Trophoblast cell (in vitro differentiated cells and primary cell): ENCODE data around the gene APOC4. TPM values are rescaled to one million over a fixed set of nuclear protein-coding genes. Genes with fewer than 3 reads are reported as not detected.
A peak's percentile ranks its signal among the peaks of the same experiment; 100 is the strongest.

Source experiments
- DNase-seq, 2 donors: peaks; one replicate each; pipeline ENCODE4 v3.0.0-alpha.2; 2016
- H2AFZ ChIP-seq: 2 replicates; pipeline ENCODE4 v1.6.1; 2013; ENCODE audit warnings: low read length, moderate library complexity, mild to moderate bottlenecking; ENCODE audit not compliant: insufficient read depth, poor library complexity
- H2AK5ac ChIP-seq: 2 replicates; pipeline ENCODE4 v1.6.1; 2013; ENCODE audit warnings: mild to moderate bottlenecking, low read length
- H2BK120ac ChIP-seq: 2 replicates; pipeline ENCODE4 v1.6.1; 2013; ENCODE audit warnings: low read length, mild to moderate bottlenecking, moderate library complexity; ENCODE audit not compliant: insufficient read depth, poor library complexity
- H2BK12ac ChIP-seq: 2 replicates; pipeline ENCODE4 v1.6.1; 2013; ENCODE audit warnings: mild to moderate bottlenecking, low read length, moderate library complexity
- H2BK5ac ChIP-seq: 2 replicates; pipeline ENCODE4 v1.6.1; 2013; ENCODE audit warnings: low read length, low read depth, moderate library complexity, mild to moderate bottlenecking; ENCODE audit not compliant: poor library complexity
- H3K14ac ChIP-seq: 2 replicates; pipeline ENCODE4 v1.6.1; 2013; ENCODE audit warnings: mild to moderate bottlenecking, low read length
- H3K18ac ChIP-seq: 2 replicates; pipeline ENCODE4 v1.6.1; 2013; ENCODE audit warnings: mild to moderate bottlenecking, low read length
- H3K23ac ChIP-seq: 2 replicates; pipeline ENCODE4 v1.6.1; 2013; ENCODE audit warnings: low read length
- H3K27ac ChIP-seq: 2 replicates; pipeline ENCODE4 v1.5.1; 2013; ENCODE audit warnings: low read depth, mild to moderate bottlenecking, inconsistent platforms, low read length, moderate library complexity
- H3K27me3 ChIP-seq: 2 replicates; pipeline ENCODE4 v1.6.1; 2013; ENCODE audit warnings: inconsistent platforms, mild to moderate bottlenecking, low read length, moderate library complexity; ENCODE audit not compliant: insufficient read depth
- H3K36me3 ChIP-seq, 2 experiments: 1 replicate in 1 of 2; 2 replicates in 1 of 2; pipeline ENCODE4 v1.6.1; 2013; ENCODE audit warnings: low read length in 2 of 2, mild to moderate bottlenecking in 2 of 2, moderate library complexity in 1 of 2; ENCODE audit not compliant: insufficient read depth in 2 of 2, control insufficient read depth in 1 of 2
- H3K4ac ChIP-seq: 2 replicates; pipeline ENCODE4 v1.6.1; 2013; ENCODE audit warnings: low read depth, mild to moderate bottlenecking, low read length, moderate library complexity
- H3K4me1 ChIP-seq, 2 experiments: 1 replicate in 1 of 2; 2 replicates in 1 of 2; pipeline ENCODE4 v1.6.1; 2013; ENCODE audit warnings: low read length in 2 of 2, mild to moderate bottlenecking in 2 of 2, moderate library complexity in 1 of 2; ENCODE audit not compliant: insufficient read depth in 2 of 2, control insufficient read depth in 1 of 2
- H3K4me2 ChIP-seq: 2 replicates; pipeline ENCODE4 v1.6.1; 2013; ENCODE audit warnings: inconsistent platforms, mild to moderate bottlenecking, low read length, moderate library complexity
- H3K4me3 ChIP-seq: 2 replicates; pipeline ENCODE4 v1.5.1; 2013; ENCODE audit warnings: mild to moderate bottlenecking, low read depth, low read length, inconsistent platforms
- H3K79me1 ChIP-seq: one replicate; pipeline ENCODE4 v1.6.1; 2013; ENCODE audit warnings: low read length
- H3K79me2 ChIP-seq: 2 replicates; pipeline ENCODE4 v1.6.1; 2013; ENCODE audit warnings: low read length, mild to moderate bottlenecking; ENCODE audit not compliant: control insufficient read depth, insufficient read depth, poor library complexity
- H3K9ac ChIP-seq: 2 replicates; pipeline ENCODE4 v1.6.1; 2013; ENCODE audit warnings: mild to moderate bottlenecking, low read length
- H3K9me3 ChIP-seq: 2 replicates; pipeline ENCODE4 v1.6.1; 2013; ENCODE audit warnings: low read depth, mild to moderate bottlenecking, control low read depth, inconsistent platforms, low read length; ENCODE audit not compliant: insufficient read depth
- H4K12ac ChIP-seq: 2 replicates; pipeline ENCODE4 v1.6.1; 2013; ENCODE audit warnings: low read depth, mild to moderate bottlenecking, low read length, moderate library complexity
- H4K8ac ChIP-seq: 2 replicates; pipeline ENCODE4 v1.6.1; 2013; ENCODE audit warnings: low read depth, mild to moderate bottlenecking, low read length, moderate library complexity
- H4K91ac ChIP-seq: one replicate; pipeline ENCODE4 v1.6.1; 2013; ENCODE audit warnings: low read depth, mild to moderate bottlenecking, low read length, moderate library complexity
- WGBS: extraction: QIAGEN DNeasy Blood & Tissue Kit; methylation state at CpG from one replicate; pipeline ENCODE4 v1.1.7; 2013; ENCODE audit warnings: missing lambda C conversion rate; ENCODE audit not compliant: insufficient read length, insufficient coverage; ENCODE audit errors: extremely low coverage; 5-methylcytosine and 5-hydroxymethylcytosine counted together
- polyA plus RNA-seq: library from polyadenylated mRNA; stranded (reverse); fragments of 200-250 nt; gene quantifications from 2 replicates; pipeline ENCODE4 v1.2.3, GENCODE V29; 2013

The APOC4 gene
- polyA plus RNA-seq, result not detected in 2 replicates

GRCh38 chr19:44942067-44942571 is at the start of gene APOC4:
TSS of gene APOC4 (plus strand) at chr19:44942237. CDS start at chr19:44942278, 41 bp downstream.
- no peak within 1 kb of the TSS for H3K18ac ChIP-seq
- no peaks in the 10 kb centered on the region for H3K9me3 ChIP-seq
- H4K91ac ChIP-seq, result no peak within 1 kb of the TSS
- no peak within 1 kb of the TSS for H3K4me3 ChIP-seq
- H2AFZ ChIP-seq, result no peak within 1 kb of the TSS
- H2AK5ac ChIP-seq, result no peak within 1 kb of the TSS
- no peak within 1 kb of the TSS for H2BK120ac ChIP-seq
- no peak within 1 kb of the TSS for H4K12ac ChIP-seq
- no peaks in the 10 kb centered on the region for H3K36me3 ChIP-seq
- no peak for DNase-seq
- no peak within 1 kb of the TSS for H3K4ac ChIP-seq
- H4K8ac ChIP-seq, result no peak within 1 kb of the TSS
- H3K9ac ChIP-seq, result no peak within 1 kb of the TSS
- H2BK12ac ChIP-seq, result no peak within 1 kb of the TSS
- H3K27me3 ChIP-seq, result no peaks in the 10 kb centered on the region
- H3K23ac ChIP-seq, result no peak within 1 kb of the TSS
- no peaks in the 10 kb centered on the region for H3K79me2 ChIP-seq
- no peaks in the 10 kb centered on the region for H3K4me1 ChIP-seq
- H3K27ac ChIP-seq, result no peak within 1 kb of the TSS
- H2BK5ac ChIP-seq, result no peak within 1 kb of the TSS
- H3K14ac ChIP-seq, result no peak within 1 kb of the TSS
- H3K79me1 ChIP-seq, result no peaks in the 10 kb centered on the region
- no CpG with 5 or more reads among the region's 14 CpGs for WGBS
- H3K4me2 ChIP-seq, result no peak within 1 kb of the TSS

GRCh38 chr19:44892932-44893331 is 49.1 kb upstream of the APOC4 start:
- H3K27ac ChIP-seq, result no peak overlapping the region
- peaks cover 2% of the 10 kb centered on the region for H3K9me3 ChIP-seq
- H3K4me2 ChIP-seq, result no peak overlapping the region
- no peak overlapping the region for H2BK12ac ChIP-seq
- DNase-seq, result no peak
- no peak overlapping the region for H4K91ac ChIP-seq
- H3K4me3 ChIP-seq, result no peak overlapping the region
- no peak overlapping the region for H4K8ac ChIP-seq
- no CpG with 5 or more reads among the region's 7 CpGs for WGBS
- H3K4me1 ChIP-seq, result peaks cover 6 to 10% of the 10 kb centered on the region in 2 experiments
- H3K36me3 ChIP-seq, result peaks cover 59 to 60% of the 10 kb centered on the region in 2 experiments
- no peak overlapping the region for H2AK5ac ChIP-seq
- no peak overlapping the region for H3K14ac ChIP-seq
- H3K9ac ChIP-seq, result no peak overlapping the region
- no peaks in the 10 kb centered on the region for H3K27me3 ChIP-seq
- no peak overlapping the region for H3K18ac ChIP-seq
- H4K12ac ChIP-seq, result no peak overlapping the region
- peaks cover 5% of the 10 kb centered on the region for H3K79me1 ChIP-seq
- H2AFZ ChIP-seq, result no peak overlapping the region
- H3K4ac ChIP-seq, result peak overlapping the region; percentile 39
- no peak overlapping the region for H2BK120ac ChIP-seq
- H3K23ac ChIP-seq, result no peak overlapping the region
- no peak overlapping the region for H2BK5ac ChIP-seq
- peaks cover 12% of the 10 kb centered on the region for H3K79me2 ChIP-seq

GRCh38 chr19:44893332-44894051 is 48.5 kb upstream of the APOC4 start:
- no peak overlapping the region for H3K4me3 ChIP-seq
- no CpG with 5 or more reads among the region's 18 CpGs for WGBS

GRCh38 chr19:44894052-44894400 is 48.0 kb upstream of the APOC4 start:
- Histone ChIP-seq H3K9me3 (peaks cover 2% of the 10 kb centered on the region), H4K8ac (no peak overlapping the region), H3K27me3 (no peaks in the 10 kb centered on the region), H3K14ac (no peak overlapping the region), H3K4ac (no peak overlapping the region), H3K9ac (no peak overlapping the region), H2BK120ac (no peak overlapping the region), H4K12ac (no peak overlapping the region), H2BK12ac (no peak overlapping the region), H2AK5ac (no peak overlapping the region), H3K79me1 (peaks cover 5% of the 10 kb centered on the region), H3K18ac (no peak overlapping the region), H3K79me2 (peaks cover 12% of the 10 kb centered on the region), H2BK5ac (no peak overlapping the region), H3K23ac (no peak overlapping the region), H2AFZ (no peak overlapping the region), H3K4me3 (no peak overlapping the region), H3K4me1 (peaks cover 6 to 10% of the 10 kb centered on the region in 2 experiments), H3K4me2 (no peak overlapping the region), H3K27ac (no peak overlapping the region), H4K91ac (no peak overlapping the region), H3K36me3 (peaks cover 55% of the 10 kb centered on the region in 2 experiments)
- no CpG with 5 or more reads among the region's 6 CpGs for WGBS
- DNase-seq, result no peak

More at GRCh38 chr19:44893332-44894051, 48.5 kb upstream of the APOC4 start:
- Histone ChIP-seq H3K79me2 (peaks cover 12% of the 10 kb centered on the region), H3K9me3 (peaks cover 2% of the 10 kb centered on the region), H2BK12ac (no peak overlapping the region), H3K4me2 (no peak overlapping the region), H2BK5ac (no peak overlapping the region), H4K8ac (no peak overlapping the region), H4K91ac (no peak overlapping the region), H2AK5ac (no peak overlapping the region), H3K27me3 (no peaks in the 10 kb centered on the region), H2BK120ac (no peak overlapping the region), H3K4me1 (peaks cover 6 to 10% of the 10 kb centered on the region in 2 experiments), H3K27ac (no peak overlapping the region), H3K4ac (peak overlapping the region; percentile 19), H2AFZ (no peak overlapping the region), H3K18ac (no peak overlapping the region), H3K14ac (no peak overlapping the region), H3K36me3 (peaks cover 57 to 58% of the 10 kb centered on the region in 2 experiments), H3K23ac (no peak overlapping the region), H3K79me1 (peaks cover 5% of the 10 kb centered on the region), H4K12ac (no peak overlapping the region), H3K9ac (no peak overlapping the region)
- no peak for DNase-seq
